ENCODE data around the gene ADPRS.

DNA sequence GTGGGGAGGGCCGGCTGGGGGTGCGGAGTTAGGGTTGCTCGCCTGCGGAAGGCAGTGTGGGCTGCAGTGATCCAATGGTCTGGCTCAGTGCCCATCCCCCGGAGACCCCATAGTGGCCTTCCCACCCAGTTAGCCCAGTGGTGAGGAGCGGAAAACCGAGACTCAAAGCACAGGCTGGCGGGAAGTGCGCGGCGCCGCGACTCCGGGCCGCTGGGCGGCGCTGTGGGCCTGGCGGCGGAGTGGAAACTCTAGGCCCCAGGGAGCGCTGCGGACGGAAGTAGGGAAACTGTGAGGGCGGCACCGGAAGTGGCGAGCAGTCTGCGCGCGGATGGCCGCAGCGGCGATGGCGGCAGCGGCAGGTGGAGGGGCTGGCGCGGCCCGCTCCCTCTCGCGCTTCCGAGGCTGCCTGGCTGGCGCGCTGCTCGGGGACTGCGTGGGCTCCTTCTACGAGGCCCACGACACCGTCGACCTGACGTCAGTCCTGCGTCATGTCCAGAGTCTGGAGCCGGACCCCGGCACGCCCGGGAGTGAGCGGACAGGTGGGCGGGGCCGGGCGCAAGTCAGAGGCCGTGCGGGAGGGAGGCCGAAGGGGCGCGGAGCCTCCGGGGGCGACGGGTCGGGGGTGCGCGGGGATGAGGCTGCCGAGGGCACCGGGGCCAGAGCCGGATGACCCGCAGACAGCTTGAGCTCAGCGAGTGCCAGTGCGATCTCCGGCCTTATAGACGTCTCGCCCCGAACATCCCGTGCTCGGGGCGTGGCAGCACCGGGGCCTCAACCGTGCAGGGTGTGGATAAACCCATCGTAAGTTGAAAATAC, at the start of gene ADPRS:
- TF ChIP-seq, protein P1, sequence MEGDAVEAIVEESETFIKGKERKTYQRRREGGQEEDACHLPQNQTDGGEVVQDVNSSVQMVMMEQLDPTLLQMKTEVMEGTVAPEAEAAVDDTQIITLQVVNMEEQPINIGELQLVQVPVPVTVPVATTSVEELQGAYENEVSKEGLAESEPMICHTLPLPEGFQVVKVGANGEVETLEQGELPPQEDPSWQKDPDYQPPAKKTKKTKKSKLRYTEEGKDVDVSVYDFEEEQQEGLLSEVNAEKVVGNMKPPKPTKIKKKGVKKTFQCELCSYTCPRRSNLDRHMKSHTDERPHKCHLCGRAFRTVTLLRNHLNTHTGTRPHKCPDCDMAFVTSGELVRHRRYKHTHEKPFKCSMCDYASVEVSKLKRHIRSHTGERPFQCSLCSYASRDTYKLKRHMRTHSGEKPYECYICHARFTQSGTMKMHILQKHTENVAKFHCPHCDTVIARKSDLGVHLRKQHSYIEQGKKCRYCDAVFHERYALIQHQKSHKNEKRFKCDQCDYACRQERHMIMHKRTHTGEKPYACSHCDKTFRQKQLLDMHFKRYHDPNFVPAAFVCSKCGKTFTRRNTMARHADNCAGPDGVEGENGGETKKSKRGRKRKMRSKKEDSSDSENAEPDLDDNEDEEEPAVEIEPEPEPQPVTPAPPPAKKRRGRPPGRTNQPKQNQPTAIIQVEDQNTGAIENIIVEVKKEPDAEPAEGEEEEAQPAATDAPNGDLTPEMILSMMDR (IDR thresholded peaks at IDR 0.05) = peak in 3 of 4 experiments; percentile 98 to 100 (median 99)
- peak; percentile 94 to 95 for TF ChIP-seq POLR2A (IDR thresholded peaks at IDR 0.05)

Measured in gastroesophageal sphincter (tissue), 3 donors.